Transverse colon (tissue), 4 donors: ENCODE measurements around the gene CDC42BPG. TPM values are rescaled to one million over a fixed set of nuclear protein-coding genes. Genes with fewer than 3 reads are reported as not detected.
A peak's percentile ranks its signal among the peaks of the same experiment; 100 is the strongest.

Experiments
- DNase-seq: peaks from one replicate; pipeline ENCODE4 v3.0.0-alpha.2; 2019
- H3K27ac ChIP-seq, 4 donors: fragments of 200-600 bp; sonication (generic); 2 replicates each; pipeline ENCODE4 v1.5.1; 2016 to 2018; ENCODE audit warnings: inconsistent platforms in 4 of 4
- H3K27me3 ChIP-seq: fragments of 200-600 bp; sonication (generic); 2 replicates; pipeline ENCODE4 v1.5.1; 2017; ENCODE audit warnings: inconsistent platforms
- H3K36me3 ChIP-seq, 4 donors: fragments of 200-600 bp; sonication (generic); 2 replicates each; pipeline ENCODE4 v1.5.1; 2017 to 2019; ENCODE audit warnings: inconsistent platforms in 4 of 4
- H3K4me1 ChIP-seq, 4 donors: fragments of 200-600 bp; sonication (generic); 2 replicates each; pipeline ENCODE4 v1.5.1; 2017 to 2020; ENCODE audit warnings: inconsistent platforms in 4 of 4
- H3K4me3 ChIP-seq, 4 donors: fragments of 200-600 bp; sonication (generic); 1 replicate in 1 of 4; 2 replicates in 3 of 4; pipeline versions ENCODE4 v1.5.1 to v1.6.1; 2017 to 2019; ENCODE audit warnings: inconsistent platforms in 4 of 4
- H3K9me3 ChIP-seq, 2 donors: fragments of 200-600 bp; sonication (generic); 2 replicates each; pipeline ENCODE4 v1.5.1; 2017 to 2019; ENCODE audit warnings: inconsistent platforms in 2 of 2
- CTCF ChIP-seq, 5 experiments: fragments of 200-600 bp in 3 of 5; fragments of 450-650 bp in 2 of 5; sonication (generic) in 3 of 5; IDR thresholded peaks; 1 replicate in 2 of 5; 2 replicates in 3 of 5; pipeline ENCODE4 v1.5.1; 2016 to 2017; ENCODE audit warnings: antibody characterized with exemption in 5 of 5, inconsistent platforms in 3 of 5, mild to moderate bottlenecking in 2 of 5, moderate library complexity in 1 of 5
- EP300 ChIP-seq: sonication (generic); formaldehyde crosslinking; IDR thresholded peaks from one replicate; pipeline ENCODE4 v1.6.1; 2017; ENCODE audit warnings: antibody characterized with exemption, low read depth
- POLR2A ChIP-seq: fragments of 450-650 bp; IDR thresholded peaks from one replicate; pipeline ENCODE4 v1.6.1; 2016; ENCODE audit warnings: antibody characterized with exemption, mild to moderate bottlenecking, moderate library complexity
- POLR2AphosphoS5 ChIP-seq, 3 donors: sonication (generic); formaldehyde crosslinking; IDR thresholded peaks; one replicate each; pipeline ENCODE4 v1.6.1; 2016; ENCODE audit warnings: antibody characterized with exemption in 3 of 3
- WGBS, 2 donors: methylation state at CpG; one replicate each; pipeline ENCODE4 v1.1.5; 2018; ENCODE audit warnings: low coverage in 1 of 2; 5-methylcytosine and 5-hydroxymethylcytosine counted together
- in situ Hi-C, 4 donors: fragments of 200-750 bp; cut with MboI; loops; one replicate each; pipeline versions ENCODE4 v1.15.0 to v1.15.1; 2017; ENCODE audit warnings: low sequenced_read_pairs in 3 of 4, low pct_ligation_motif_present in 1 of 4, low pct_unique_long_range_greater_than_20kb in 1 of 4
- intact Hi-C: fragments of 100-400 bp; cut with DNase I; formaldehyde crosslinking; loops from one replicate; pipeline ENCODE4 v1.15.1; 2023; ENCODE audit warnings: low total_unique reads
- total RNA-seq, 4 donors: library from RNA; depleted of rRNA; stranded (reverse); fragments of >200 nt; gene quantifications; one replicate each; pipeline ENCODE4 v1.1.0, GENCODE V29; 2016

The CDC42BPG gene
- total RNA-seq, 4 donors from 2014 or later, result 32.6 to 82.3 (median 46.9) TPM

- Histone ChIP-seq H3K27ac (peak overlapping the region; percentile 88 to 98 (median 92)), H3K4me1 (peaks cover 18 to 42% (median 30%) of the 10 kb centered on the region in 4 donors), H3K36me3 (no peaks in the 10 kb centered on the region), H3K27me3 (no peaks in the 10 kb centered on the region), H3K9me3 (no peaks in the 10 kb centered on the region), H3K4me3 (peak overlapping the region in 1 of 4 donors; percentile 6)
- intact Hi-C loops (no loop called here), in situ Hi-C loops (loop anchor here in 1 of 4 donors (5.0 kb wide), 1 partner anchor 33 kb away; no protein-coding TSS in a partner anchor)
- TF ChIP-seq POLR2AphosphoS5 (IDR thresholded peaks at IDR 0.05) (no peak), EP300 (no peak), CTCF (IDR thresholded peaks at IDR 0.05) (no peak), POLR2A (no peak)
- no peak for DNase-seq
- WGBS, 2 donors, result 52 to 56% methylated on average over 4 to 14 of the region's 14 CpGs
Measured at GRCh38 chr11:64880240-64881001, 36.0 kb upstream of the CDC42BPG start.

GRCh38 chr11:64879244-64879900 is 34.9 kb upstream of the CDC42BPG start:
- 6 to 15% methylated on average over 3 to 16 of the region's 16 CpGs for WGBS, 2 donors
- H3K27ac ChIP-seq, result peak overlapping the region; percentile 88 to 98 (median 92)
- no peaks in the 10 kb centered on the region for H3K27me3 ChIP-seq
- H3K36me3 ChIP-seq, result no peaks in the 10 kb centered on the region
- in situ Hi-C loops, result no loop called here
- H3K4me3 ChIP-seq, result peak overlapping the region; percentile 49 to 81 (median 69)
- H3K4me1 ChIP-seq, result peaks cover 18 to 51% (median 37%) of the 10 kb centered on the region in 4 donors
- H3K9me3 ChIP-seq, result no peaks in the 10 kb centered on the region
- TF ChIP-seq POLR2A (no peak), CTCF (IDR thresholded peaks at IDR 0.05) (no peak), POLR2AphosphoS5 (IDR thresholded peaks at IDR 0.05) (no peak), EP300 (no peak)
- intact Hi-C loops, result no loop called here
- DNase-seq, result peak; percentile 33

- Histone ChIP-seq H3K36me3 (no peaks in the 10 kb centered on the region), H3K4me1 (peaks cover 18 to 51% (median 38%) of the 10 kb centered on the region in 4 donors), H3K9me3 (no peaks in the 10 kb centered on the region), H3K4me3 (peak within 1 kb of the TSS; percentile 50 to 99 (median 69)), H3K27me3 (no peaks in the 10 kb centered on the region), H3K27ac (peak within 1 kb of the TSS; percentile 88 to 98 (median 92))
- 1% methylated on average over 22 of the region's 75 CpGs; no CpG with 5 or more reads in 1 of the 2 donors for WGBS, 2 donors
- in situ Hi-C loops (no loop called here), intact Hi-C loops (no loop called here)
- TF ChIP-seq EP300, result no peak
- TF ChIP-seq CTCF (IDR thresholded peaks at IDR 0.05), result peak in 3 of 5 experiments; percentile 19 to 53 (median 33)
- peak; percentile 99 to 100 (median 100) for TF ChIP-seq POLR2AphosphoS5 (IDR thresholded peaks at IDR 0.05)
- TF ChIP-seq POLR2A, result peak; percentile 99
- peak; percentile 100 for DNase-seq
Measured at GRCh38 chr11:64878494-64879243, 34.2 kb upstream of the CDC42BPG start, which contains the start of gene EHD1. Gene EHD1, minus strand, starts transcription at chr11:64878621. Its CDS starts 157 bp downstream, at chr11:64878464.

- Histone ChIP-seq H3K4me3 (peak overlapping the region; percentile 50 to 99 (median 69)), H3K27ac (peak overlapping the region; percentile 88 to 98 (median 92)), H3K36me3 (peaks cover 0 to 4% (median 0%) of the 10 kb centered on the region in 4 donors), H3K27me3 (no peaks in the 10 kb centered on the region), H3K9me3 (no peaks in the 10 kb centered on the region), H3K4me1 (peaks cover 21 to 55% (median 43%) of the 10 kb centered on the region in 4 donors)
- intact Hi-C loops (no loop called here), in situ Hi-C loops (no loop called here)
- 2% methylated on average over 17 of the region's 21 CpGs; no CpG with 5 or more reads in 1 of the 2 donors for WGBS, 2 donors
- TF ChIP-seq POLR2AphosphoS5 (IDR thresholded peaks at IDR 0.05), result no peak
- peak in 1 of 5 experiments; percentile 37 for TF ChIP-seq CTCF (IDR thresholded peaks at IDR 0.05)
- TF ChIP-seq EP300, result no peak
- no peak for TF ChIP-seq POLR2A
- no peak for DNase-seq
Measured at GRCh38 chr11:64878223-64878493, 33.7 kb upstream of the CDC42BPG start.
